Measurements from ENCODE around the gene PRSS50. TPM values are rescaled to one million over a fixed set of nuclear protein-coding genes. Genes with fewer than 3 reads are reported as not detected.

Gene PRSS50
- total and polyA plus RNA-seq, 2 donors (not counting 3 experiments of a cell fraction or from before 2014, with no cell fraction given) = not detected

GRCh38 chr3:46731795-46732194, 14.1 kb upstream of the PRSS50 start:
- Histone ChIP-seq H3K4me2 (ENCODE audit: insufficient read depth, low read length) (no peak overlapping the region), H3K79me2 (ENCODE audit: control insufficient read depth, insufficient read depth, low read length) (no peaks in the 10 kb centered on the region), H3K36me3 (ENCODE audit: control insufficient read depth in 2 of 2, extremely low read depth in 1 of 2, insufficient read depth in 2 of 2, low read length in 2 of 2) (no peaks in the 10 kb centered on the region), H2AFZ (ENCODE audit: low read depth, low read length) (no peak overlapping the region), H3K27ac (ENCODE audit: insufficient read depth, low read depth, low read length) (no peak overlapping the region), H3K9me3 (replicated peaks; ENCODE audit: control insufficient read depth, insufficient read depth, low read length) (no peaks in the 10 kb centered on the region), H4K20me1 (replicated peaks; ENCODE audit: control insufficient read depth, extremely low read depth, insufficient read depth, low read length) (no peaks in the 10 kb centered on the region), H3K9me1 (replicated peaks; ENCODE audit: control insufficient read depth, extremely low read depth, insufficient read depth, low read length) (no peaks in the 10 kb centered on the region), H3K9ac (replicated peaks; ENCODE audit: extremely low read depth, insufficient read depth, low read length) (no peak overlapping the region), H3K4me1 (ENCODE audit: control insufficient read depth, extremely low read depth, insufficient read depth, low read length) (no peaks in the 10 kb centered on the region), H3K4me3 (replicated peaks in 1 of 3; ENCODE audit: insufficient read depth in 1 of 3, low read depth in 1 of 3, low read length in 3 of 3) (no peak overlapping the region), H3K27me3 (ENCODE audit: control insufficient read depth in 2 of 2, insufficient read depth in 2 of 2, low read length in 2 of 2) (peaks cover 6 to 11% of the 10 kb centered on the region in 2 experiments)
- DNase-seq (ENCODE audit: low read depth, low spot score) (no peak), FAIRE-seq (no peak)
- intact Hi-C loops (cut with micrococcal nuclease) (no loop called here), dilution Hi-C loops (cut with MboI; ENCODE audit: extremely low pct_ligation_motif_present, low sequenced_read_pairs) (no loop called here)
- TF ChIP-seq MAX (IDR thresholded peaks at IDR 0.05; ENCODE audit: insufficient read depth, insufficient read length) = no peak
- TF ChIP-seq EZH2 (IDR thresholded peaks at IDR 0.05; ENCODE audit: borderline replicate concordance, low read depth, low read length, severe bottlenecking) = no peak
- TF ChIP-seq, protein P1, sequence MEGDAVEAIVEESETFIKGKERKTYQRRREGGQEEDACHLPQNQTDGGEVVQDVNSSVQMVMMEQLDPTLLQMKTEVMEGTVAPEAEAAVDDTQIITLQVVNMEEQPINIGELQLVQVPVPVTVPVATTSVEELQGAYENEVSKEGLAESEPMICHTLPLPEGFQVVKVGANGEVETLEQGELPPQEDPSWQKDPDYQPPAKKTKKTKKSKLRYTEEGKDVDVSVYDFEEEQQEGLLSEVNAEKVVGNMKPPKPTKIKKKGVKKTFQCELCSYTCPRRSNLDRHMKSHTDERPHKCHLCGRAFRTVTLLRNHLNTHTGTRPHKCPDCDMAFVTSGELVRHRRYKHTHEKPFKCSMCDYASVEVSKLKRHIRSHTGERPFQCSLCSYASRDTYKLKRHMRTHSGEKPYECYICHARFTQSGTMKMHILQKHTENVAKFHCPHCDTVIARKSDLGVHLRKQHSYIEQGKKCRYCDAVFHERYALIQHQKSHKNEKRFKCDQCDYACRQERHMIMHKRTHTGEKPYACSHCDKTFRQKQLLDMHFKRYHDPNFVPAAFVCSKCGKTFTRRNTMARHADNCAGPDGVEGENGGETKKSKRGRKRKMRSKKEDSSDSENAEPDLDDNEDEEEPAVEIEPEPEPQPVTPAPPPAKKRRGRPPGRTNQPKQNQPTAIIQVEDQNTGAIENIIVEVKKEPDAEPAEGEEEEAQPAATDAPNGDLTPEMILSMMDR (IDR thresholded peaks at IDR 0.05; ENCODE audit: extremely low read depth in 1 of 2, insufficient read depth in 1 of 2, low read depth in 1 of 2, low read length in 2 of 2) = no peak
- no peak for TF ChIP-seq POLR2A (IDR thresholded peaks at IDR 0.05; ENCODE audit: low read depth, low read length)
- ChIA-PET POLR2A (no interaction called here), CTCF (no interaction called here)
- BruUV-seq (replicated peaks) = no TSS peak

- Histone ChIP-seq H3K4me2 (ENCODE audit: insufficient read depth, low read length) (no peak overlapping the region), H3K9me3 (replicated peaks; ENCODE audit: control insufficient read depth, insufficient read depth, low read length) (no peaks in the 10 kb centered on the region), H3K9me1 (replicated peaks; ENCODE audit: control insufficient read depth, extremely low read depth, insufficient read depth, low read length) (no peaks in the 10 kb centered on the region), H3K4me3 (replicated peaks in 1 of 3; ENCODE audit: insufficient read depth in 1 of 3, low read depth in 1 of 3, low read length in 3 of 3) (no peak overlapping the region), H3K27ac (ENCODE audit: insufficient read depth, low read depth, low read length) (no peak overlapping the region), H3K36me3 (ENCODE audit: control insufficient read depth in 2 of 2, extremely low read depth in 1 of 2, insufficient read depth in 2 of 2, low read length in 2 of 2) (no peaks in the 10 kb centered on the region), H3K27me3 (ENCODE audit: control insufficient read depth in 2 of 2, insufficient read depth in 2 of 2, low read length in 2 of 2) (peaks cover 9 to 11% of the 10 kb centered on the region in 2 experiments), H3K4me1 (ENCODE audit: control insufficient read depth, extremely low read depth, insufficient read depth, low read length) (no peaks in the 10 kb centered on the region), H4K20me1 (replicated peaks; ENCODE audit: control insufficient read depth, extremely low read depth, insufficient read depth, low read length) (no peaks in the 10 kb centered on the region), H2AFZ (ENCODE audit: low read depth, low read length) (no peak overlapping the region), H3K79me2 (ENCODE audit: control insufficient read depth, insufficient read depth, low read length) (no peaks in the 10 kb centered on the region), H3K9ac (replicated peaks; ENCODE audit: extremely low read depth, insufficient read depth, low read length) (no peak overlapping the region)
- intact Hi-C loops (cut with micrococcal nuclease) (no loop called here), dilution Hi-C loops (cut with MboI; ENCODE audit: extremely low pct_ligation_motif_present, low sequenced_read_pairs) (no loop called here)
- no peak for DNase-seq (ENCODE audit: low read depth, low spot score)
- no TSS peak for BruUV-seq (replicated peaks)
- no peak for TF ChIP-seq MAX (IDR thresholded peaks at IDR 0.05; ENCODE audit: insufficient read depth, insufficient read length)
- no peak for TF ChIP-seq EZH2 (IDR thresholded peaks at IDR 0.05; ENCODE audit: borderline replicate concordance, low read depth, low read length, severe bottlenecking)
- no peak for TF ChIP-seq POLR2A (IDR thresholded peaks at IDR 0.05; ENCODE audit: low read depth, low read length)
- no peak for TF ChIP-seq JUN (IDR thresholded peaks at IDR 0.05; ENCODE audit: borderline replicate concordance, insufficient read depth, insufficient read length, low read depth)
- TF ChIP-seq FOS (IDR thresholded peaks at IDR 0.05; ENCODE audit: borderline replicate concordance, insufficient read depth, low read length) = no peak
- ChIA-PET CTCF (no interaction called here), POLR2A (no interaction called here)
- FAIRE-seq = no peak
Observed at GRCh38 chr3:46730819-46731218, 13.2 kb upstream of the PRSS50 start.

All from endothelial cell of umbilical vein (primary cell).